Naive B cell (primary cell): ENCODE results near the gene MRPL38. TPM values are rescaled to one million over a fixed set of nuclear protein-coding genes. Genes with fewer than 3 reads are reported as not detected.

Experiments
- ATAC-seq, 2 donors: fragments of 150-1000 bp; cut with Tn5 transposase; 2 replicates each; pipeline ENCODE4 v1.10.0; 2021; ENCODE audit warnings: low read depth in 2 of 2, mild to moderate bottlenecking in 2 of 2, moderate library complexity in 2 of 2
- DNase-seq: peaks from one replicate; pipeline ENCODE4 v3.0.0; 2022
- H3K27ac Mint-ChIP-seq, 6 donors: one replicate each; pipeline ENCODE4 v1.8.0; 2020 to 2022; ENCODE audit warnings: mild to moderate bottlenecking in 6 of 6, mixed read lengths in 6 of 6, moderate library complexity in 5 of 6, inconsistent platforms in 2 of 6
- H3K27me3 Mint-ChIP-seq, 3 donors: one replicate each; pipeline ENCODE4 v1.8.0; 2021 to 2022; ENCODE audit warnings: mixed read lengths in 3 of 3, mild to moderate bottlenecking in 1 of 3
- H3K36me3 Mint-ChIP-seq, 2 donors: one replicate each; pipeline ENCODE4 v1.8.0; 2020 to 2022; ENCODE audit warnings: mixed read lengths in 2 of 2, inconsistent platforms in 1 of 2, mild to moderate bottlenecking in 1 of 2
- H3K4me1 Mint-ChIP-seq, 3 donors: one replicate each; pipeline ENCODE4 v1.8.0; 2020 to 2022; ENCODE audit warnings: mixed read lengths in 3 of 3, inconsistent platforms in 1 of 3, mild to moderate bottlenecking in 1 of 3, moderate library complexity in 1 of 3
- H3K4me3 Mint-ChIP-seq, 8 donors: one replicate each; pipeline ENCODE4 v1.8.0; 2020 to 2022; ENCODE audit warnings: mild to moderate bottlenecking in 8 of 8, mixed read lengths in 8 of 8, moderate library complexity in 8 of 8, inconsistent platforms in 2 of 8
- H3K9me3 Mint-ChIP-seq, 7 donors: one replicate each; pipeline ENCODE4 v1.8.0; 2020 to 2022; ENCODE audit warnings: mixed read lengths in 7 of 7, mild to moderate bottlenecking in 5 of 7, inconsistent platforms in 2 of 7, moderate library complexity in 1 of 7
- polyA plus RNA-seq, 6 donors: library from polyadenylated mRNA; unstranded; fragments of 300-500 nt; fragmentation: Illumina TruSeq; gene quantifications; one replicate each; pipeline ENCODE4 v1.2.3, GENCODE V29; 2021; ENCODE audit warnings: low read depth in 6 of 6

The MRPL38 gene
- polyA plus RNA-seq, 6 donors from 2014 or later = 47.3 to 68.8 (median 59.7) TPM

DNA sequence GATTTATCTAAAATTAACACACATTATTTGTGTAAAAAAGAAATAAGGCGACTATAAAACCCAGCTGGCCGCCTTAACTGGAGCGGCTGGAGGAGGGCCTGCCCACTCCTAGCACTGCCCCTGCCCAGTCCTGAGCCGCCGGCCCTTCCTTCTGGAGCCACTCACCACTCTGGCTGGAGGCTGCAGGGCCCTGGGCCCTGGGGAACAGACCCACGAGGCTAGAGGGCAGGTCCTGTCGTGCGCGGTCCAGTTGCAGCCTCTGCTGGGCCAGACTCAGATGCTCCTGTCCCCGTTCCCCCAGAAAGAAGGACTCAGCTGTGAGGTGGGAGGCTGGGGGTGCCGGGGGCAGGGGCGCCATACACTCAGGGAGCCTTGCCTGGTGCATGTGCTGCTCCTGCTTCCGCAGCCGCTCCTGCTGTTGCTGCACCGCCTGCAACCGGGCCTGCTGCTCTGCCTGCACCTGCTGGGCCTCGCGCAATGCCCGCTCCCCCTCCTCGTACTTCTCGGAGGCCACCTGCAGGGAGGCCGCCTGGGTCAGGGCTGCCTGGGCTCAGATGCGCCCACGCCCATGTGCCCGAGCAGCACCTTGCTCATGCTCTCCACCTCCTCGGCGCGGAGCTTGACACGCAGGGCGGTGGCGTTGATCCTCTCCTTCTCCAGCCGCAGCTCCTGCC lies 9.0 kb upstream of the MRPL38 start:
- no peak overlapping the region for H3K4me3 Mint-ChIP-seq
- H3K4me1 Mint-ChIP-seq = no peaks in the 10 kb centered on the region
- H3K27me3 Mint-ChIP-seq = no peaks in the 10 kb centered on the region
- no peaks in the 10 kb centered on the region for H3K9me3 Mint-ChIP-seq
- H3K27ac Mint-ChIP-seq = no peak overlapping the region
- DNase-seq (no peak), ATAC-seq (no peak)
- H3K36me3 Mint-ChIP-seq = no peaks in the 10 kb centered on the region

DNA sequence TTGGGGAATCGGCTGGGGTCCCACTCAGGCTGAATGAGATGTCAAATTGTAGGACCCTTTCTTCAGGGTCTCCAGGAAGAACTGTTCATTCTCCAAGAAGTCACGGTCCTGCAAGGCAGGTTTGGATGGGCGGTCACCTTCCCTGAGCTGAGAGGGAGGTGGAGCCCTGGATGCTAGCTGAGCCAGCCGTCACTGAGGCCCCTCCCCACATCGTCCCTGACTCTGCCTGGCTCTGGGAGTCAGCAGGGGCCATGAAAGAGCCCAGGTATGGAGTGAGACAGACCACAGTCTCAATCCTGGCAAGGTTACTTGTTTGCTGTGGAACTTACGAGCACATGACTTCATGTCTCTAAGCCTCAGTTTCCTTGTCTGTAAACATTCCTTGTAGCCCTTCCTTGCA lies 6.0 kb upstream of the MRPL38 start:
- Mint-ChIP-seq H3K9me3 (no peaks in the 10 kb centered on the region), H3K27me3 (no peaks in the 10 kb centered on the region), H3K27ac (no peak overlapping the region), H3K4me1 (peaks cover 0 to 5% (median 0%) of the 10 kb centered on the region in 3 donors), H3K36me3 (no peaks in the 10 kb centered on the region), H3K4me3 (no peak overlapping the region)
- DNase-seq (no peak), ATAC-seq (no peak)

DNA sequence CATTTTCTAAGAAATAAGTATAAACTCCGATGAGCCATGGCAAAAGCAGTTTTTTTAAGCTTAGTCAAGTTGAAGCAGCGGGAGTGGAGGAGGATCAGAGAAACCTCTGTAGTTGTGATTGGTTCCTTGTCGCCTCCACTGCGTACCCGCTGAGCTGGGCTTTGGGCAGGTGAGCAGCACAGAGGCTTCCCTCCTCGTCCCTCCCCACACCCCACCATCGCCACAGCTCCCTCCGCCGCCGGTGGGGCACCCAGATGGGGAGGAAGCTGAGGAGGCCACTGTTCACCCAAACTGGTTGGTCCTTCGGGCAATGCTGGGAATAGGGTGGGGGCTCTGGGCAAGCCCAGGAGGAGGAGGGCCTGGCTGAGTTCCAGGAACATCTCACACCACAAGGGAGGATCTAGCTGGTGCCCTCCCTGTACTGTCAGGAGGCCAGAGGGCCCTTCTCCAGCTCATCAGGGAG lies 5.2 kb upstream of the MRPL38 start:
- peak overlapping the region in 1 of 6 donors; percentile 76 for H3K27ac Mint-ChIP-seq
- H3K4me3 Mint-ChIP-seq = no peak overlapping the region
- H3K27me3 Mint-ChIP-seq = no peaks in the 10 kb centered on the region
- DNase-seq (no peak), ATAC-seq (no peak)
- H3K9me3 Mint-ChIP-seq = no peaks in the 10 kb centered on the region
- H3K4me1 Mint-ChIP-seq = peaks cover under 1 to 9% (median 4%) of the 10 kb centered on the region in 3 donors
- no peaks in the 10 kb centered on the region for H3K36me3 Mint-ChIP-seq

DNA sequence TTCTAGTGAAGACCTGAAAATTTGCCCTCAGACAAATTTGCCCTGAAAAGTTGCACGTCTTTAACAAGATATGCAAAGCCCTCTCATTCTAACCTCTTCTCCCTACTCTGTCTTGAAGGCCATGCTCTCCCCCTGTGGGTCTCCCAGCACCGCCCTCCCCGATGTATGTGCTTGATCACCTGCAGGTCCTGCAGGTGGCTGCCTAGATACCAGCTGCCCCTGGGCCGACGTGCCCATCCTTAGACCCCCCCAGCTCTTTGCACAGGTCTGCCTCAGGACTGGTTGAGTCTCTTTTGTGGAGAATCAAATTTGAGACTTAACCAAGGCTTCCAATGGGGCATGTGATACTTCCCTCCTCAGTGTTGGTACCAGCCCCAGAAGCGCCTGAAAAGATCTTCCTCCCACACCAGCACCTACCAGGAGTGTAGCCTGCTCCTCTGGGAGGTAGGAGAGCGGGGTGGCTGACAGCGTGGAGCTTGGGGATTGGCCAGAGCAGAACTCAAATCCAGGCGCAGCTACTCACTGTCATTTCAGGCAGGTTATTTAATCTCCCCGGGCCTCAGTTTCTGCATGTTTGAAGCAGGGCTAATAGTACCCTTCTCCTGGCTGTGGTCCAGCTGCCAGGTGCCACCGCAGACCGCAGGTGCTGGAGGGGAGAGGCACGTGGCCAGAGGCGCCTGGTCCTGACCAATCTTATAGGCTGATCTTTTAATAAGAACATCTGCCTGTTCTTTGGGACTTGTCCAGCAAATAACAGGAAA lies 4.5 kb upstream of the MRPL38 start:
- Mint-ChIP-seq H3K27me3 (no peaks in the 10 kb centered on the region), H3K4me1 (peaks cover 4 to 10% (median 4%) of the 10 kb centered on the region in 3 donors), H3K4me3 (peak overlapping the region in 2 of 8 donors; percentile 33 to 75), H3K9me3 (no peaks in the 10 kb centered on the region), H3K27ac (no peak overlapping the region), H3K36me3 (no peaks in the 10 kb centered on the region)
- ATAC-seq (no peak), DNase-seq (no peak)

DNA sequence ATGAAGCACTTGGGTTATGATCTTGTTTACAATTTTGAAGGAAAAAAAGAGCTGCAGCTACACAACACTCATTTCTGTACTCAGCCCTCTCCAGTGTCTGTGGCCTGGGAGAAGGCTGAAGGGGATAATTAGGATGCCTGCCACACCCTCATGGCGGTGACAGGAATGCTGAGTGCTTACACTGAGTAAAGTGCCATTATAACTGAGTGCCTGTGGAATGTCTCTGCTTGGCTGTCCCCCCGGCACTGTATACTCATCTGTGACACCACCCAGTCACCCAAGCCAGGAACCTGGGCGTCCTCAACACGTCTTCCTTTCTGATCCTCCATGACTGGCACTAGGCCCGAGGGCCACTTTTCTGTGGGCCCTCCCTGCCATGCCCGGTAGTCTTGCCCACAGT lies 3.5 kb upstream of the MRPL38 start:
- Mint-ChIP-seq H3K27me3 (no peaks in the 10 kb centered on the region), H3K4me3 (no peak overlapping the region), H3K9me3 (no peaks in the 10 kb centered on the region), H3K36me3 (no peaks in the 10 kb centered on the region), H3K27ac (no peak overlapping the region), H3K4me1 (peaks cover 7 to 15% (median 11%) of the 10 kb centered on the region in 3 donors)
- ATAC-seq (no peak), DNase-seq (no peak)

DNA sequence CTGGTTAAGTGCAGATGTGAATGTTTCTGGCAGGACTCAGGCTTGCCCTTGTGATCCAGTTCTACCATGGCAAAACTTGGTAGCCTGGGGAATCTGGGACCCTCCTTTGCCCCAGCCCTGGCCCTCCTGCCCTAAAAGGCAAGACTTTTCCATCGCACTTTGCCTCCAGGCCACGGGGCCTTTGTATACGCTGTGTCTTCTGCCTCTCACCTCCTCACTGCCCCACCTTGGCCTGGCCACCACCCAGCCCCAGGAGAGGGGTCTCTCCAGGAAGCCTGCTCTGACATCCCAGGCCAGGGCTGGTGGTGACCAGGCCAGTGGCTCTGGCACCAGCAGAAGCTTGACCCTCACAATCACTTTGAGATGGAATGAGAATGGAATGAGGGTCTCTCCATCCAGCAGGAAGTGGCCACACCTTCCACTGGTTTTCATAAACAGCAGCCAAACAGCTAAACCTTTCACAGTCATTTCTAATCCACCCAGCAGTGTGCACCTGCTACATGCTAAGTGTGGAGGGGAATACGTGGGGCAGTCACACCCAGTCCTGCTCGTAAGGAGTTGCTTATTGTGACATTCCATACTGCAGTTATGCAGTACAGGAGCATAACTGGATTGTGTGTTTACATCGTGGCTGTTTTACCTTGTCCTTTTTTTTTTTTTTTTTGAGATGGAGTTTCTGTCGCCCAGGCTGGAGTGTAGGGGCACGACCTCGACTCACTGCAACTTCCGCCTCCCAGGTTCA lies 1.6 kb upstream of the MRPL38 start:
- H3K27me3 Mint-ChIP-seq = no peaks in the 10 kb centered on the region
- no peak for ATAC-seq
- H3K9me3 Mint-ChIP-seq = no peaks in the 10 kb centered on the region
- H3K36me3 Mint-ChIP-seq = no peaks in the 10 kb centered on the region
- peak overlapping the region in 2 of 6 donors; percentile 65 to 86 for H3K27ac Mint-ChIP-seq
- peak overlapping the region; percentile 15 to 73 (median 54) for H3K4me3 Mint-ChIP-seq
- DNase-seq = no peak
- H3K4me1 Mint-ChIP-seq = peaks cover 7 to 15% (median 11%) of the 10 kb centered on the region in 3 donors

DNA sequence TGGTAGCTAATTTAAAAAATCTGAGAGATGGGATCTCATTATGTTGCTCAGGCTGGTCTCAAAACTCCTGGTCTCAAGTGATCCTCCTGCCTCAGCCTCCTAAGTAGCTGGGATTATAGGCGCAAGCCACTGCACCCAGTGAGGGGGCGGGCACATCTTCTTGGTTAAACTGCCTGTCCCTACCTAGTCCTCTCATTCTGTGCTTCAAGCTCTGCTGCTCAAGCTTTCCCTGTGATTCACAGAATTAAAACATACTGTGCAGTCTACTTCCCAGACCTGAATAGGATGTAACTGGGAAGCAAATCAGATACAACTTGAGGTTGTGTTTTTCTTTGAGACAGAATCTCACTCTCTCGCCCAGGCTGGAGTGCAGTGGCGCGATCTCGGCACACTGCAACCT lies 2.3 kb downstream of the MRPL38 start:
- peaks cover 7 to 17% (median 15%) of the 10 kb centered on the region in 3 donors for H3K4me1 Mint-ChIP-seq
- H3K4me3 Mint-ChIP-seq = peak overlapping the region in 2 of 8 donors; percentile 25 to 56

DNA sequence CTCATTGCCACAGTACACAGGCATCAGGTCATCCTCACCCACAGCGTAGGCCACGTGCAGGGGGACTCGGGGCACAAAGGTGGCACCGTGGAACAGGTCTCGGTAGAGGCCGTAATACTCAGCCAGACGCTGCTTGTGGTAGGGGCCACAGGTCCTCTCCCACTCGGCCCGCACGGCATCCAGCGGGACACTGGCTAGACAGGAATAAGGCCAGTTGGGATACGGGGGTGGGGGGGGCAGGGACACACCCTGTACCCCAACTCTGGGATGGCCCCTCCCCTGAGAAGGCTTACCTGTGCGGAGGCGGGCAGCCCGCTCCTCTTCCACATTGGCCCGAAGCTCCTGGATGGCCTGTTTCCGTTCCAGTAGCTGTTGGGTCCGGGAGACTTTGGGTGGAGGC lies 3.0 kb downstream of the MRPL38 start:
- Mint-ChIP-seq H3K36me3 (peaks cover 0 to 7% of the 10 kb centered on the region in 2 donors), H3K27ac (peak overlapping the region in 1 of 6 donors; percentile 39), H3K9me3 (no peaks in the 10 kb centered on the region), H3K4me3 (peak overlapping the region in 3 of 8 donors; percentile 25 to 56 (median 53)), H3K4me1 (peaks cover 7 to 19% (median 15%) of the 10 kb centered on the region in 3 donors), H3K27me3 (no peaks in the 10 kb centered on the region)
- no peak for ATAC-seq
- DNase-seq = no peak

More for the DNA sequence above, 2.3 kb downstream of the MRPL38 start:
- no peak overlapping the region for H3K27ac Mint-ChIP-seq
- no peaks in the 10 kb centered on the region for H3K27me3 Mint-ChIP-seq
- DNase-seq (no peak), ATAC-seq (no peak)
- H3K36me3 Mint-ChIP-seq = peaks cover 0 to 7% of the 10 kb centered on the region in 2 donors
- no peaks in the 10 kb centered on the region for H3K9me3 Mint-ChIP-seq

DNA sequence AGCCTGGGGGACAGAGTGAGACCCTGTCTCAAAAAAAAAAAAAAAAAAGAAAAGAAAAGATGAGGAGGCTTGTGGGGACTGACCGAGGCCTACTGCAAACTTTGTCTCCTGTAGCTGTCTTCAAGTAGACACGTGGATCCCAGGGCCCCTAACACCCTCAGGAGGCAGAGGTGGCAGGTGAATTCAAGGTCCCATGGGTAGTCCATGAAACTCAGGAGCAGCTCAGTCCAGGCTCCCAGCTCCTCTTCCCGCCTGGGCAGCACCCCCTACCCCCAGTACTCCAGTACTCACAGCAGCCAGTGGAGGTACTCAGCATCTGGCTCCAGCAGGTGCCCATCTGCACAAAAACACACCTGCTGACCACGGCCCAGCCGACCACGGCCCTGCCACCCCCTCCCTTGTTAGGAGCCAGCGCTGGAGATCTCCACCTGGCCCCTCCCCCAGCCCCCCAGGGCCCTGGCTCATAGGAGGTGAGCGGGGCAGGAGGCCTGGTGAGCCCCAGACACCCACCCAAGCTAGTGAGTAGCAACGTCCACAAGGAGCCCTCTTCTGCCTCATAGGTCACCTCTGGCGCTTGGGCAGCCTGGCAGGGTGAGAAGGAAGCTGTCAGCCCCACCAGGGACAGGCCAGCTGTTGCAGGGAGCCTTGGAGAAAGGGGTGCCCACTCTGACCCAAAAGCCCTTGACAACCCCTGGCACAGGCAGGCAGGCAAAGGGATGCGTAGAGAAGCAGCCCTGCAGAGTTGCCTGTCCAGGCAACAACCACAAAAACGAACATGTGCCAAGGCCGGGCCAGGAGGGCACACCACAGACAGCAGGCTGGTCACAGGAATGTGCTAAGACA lies 3.8 kb downstream of the MRPL38 start:
- Mint-ChIP-seq H3K27ac (no peak overlapping the region), H3K9me3 (no peaks in the 10 kb centered on the region)
- ATAC-seq = no peak

DNA sequence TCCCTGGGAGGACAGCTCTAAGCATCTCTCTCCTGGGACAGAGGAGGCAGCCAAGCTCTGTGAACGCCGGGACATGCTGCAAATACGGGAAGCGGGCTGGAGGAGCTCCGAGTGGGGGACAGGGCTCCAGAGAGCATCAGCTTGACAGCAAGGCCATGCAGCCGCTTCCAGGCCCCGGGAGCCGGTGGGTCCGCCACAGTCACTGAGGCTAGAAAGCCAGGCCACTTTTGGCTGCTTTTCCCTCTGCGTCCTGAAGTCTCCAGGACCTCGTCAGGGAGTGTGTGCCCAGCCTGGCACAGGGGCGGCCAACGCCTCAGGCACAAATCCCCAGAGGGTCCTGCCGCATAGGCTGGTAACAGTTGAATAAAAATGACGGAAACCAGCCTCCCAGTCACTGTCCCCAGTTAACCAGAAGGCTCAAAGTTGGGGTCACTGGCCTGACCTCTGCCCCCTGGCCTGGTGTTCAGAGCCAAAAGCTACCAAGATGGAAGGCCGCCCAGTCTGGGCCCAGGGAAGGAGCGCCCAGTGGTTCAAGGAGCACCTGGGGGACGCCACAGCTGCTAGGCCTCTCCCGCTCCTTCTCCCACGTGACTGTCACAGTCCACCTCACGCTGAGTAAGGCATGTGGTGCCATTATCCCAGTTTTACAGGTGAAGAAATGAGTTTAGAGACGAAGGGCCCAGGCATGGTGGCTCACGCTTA lies 4.8 kb downstream of the MRPL38 start:
- H3K27me3 Mint-ChIP-seq = no peaks in the 10 kb centered on the region

More for the DNA sequence above, 3.8 kb downstream of the MRPL38 start:
- Mint-ChIP-seq H3K27me3 (no peaks in the 10 kb centered on the region), H3K36me3 (peaks cover 0 to 7% of the 10 kb centered on the region in 2 donors), H3K4me3 (peak overlapping the region in 1 of 8 donors; percentile 59), H3K4me1 (peaks cover 7 to 20% (median 12%) of the 10 kb centered on the region in 3 donors)
- no peak for DNase-seq

DNA sequence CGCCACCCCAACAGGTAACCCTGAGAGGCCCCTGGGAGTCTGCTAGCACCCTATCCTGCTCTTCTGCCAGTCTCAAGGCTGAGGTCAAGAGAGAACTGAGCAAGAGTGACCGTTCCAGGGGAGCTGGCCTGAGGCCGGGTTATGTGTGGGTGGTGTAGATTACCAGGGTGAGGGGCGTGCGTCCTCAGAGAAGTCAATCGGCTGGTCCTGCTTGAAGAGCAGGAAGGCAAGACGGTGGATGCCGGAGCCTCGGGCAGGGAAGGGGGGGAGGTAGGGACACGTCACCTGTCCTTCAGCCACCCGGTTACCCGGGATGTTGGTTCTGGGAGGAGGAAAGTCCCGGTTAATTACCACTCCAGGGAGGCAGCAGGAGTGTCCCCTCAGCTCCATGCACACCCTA lies 5.3 kb downstream of the MRPL38 start:
- peaks cover 0 to 7% of the 10 kb centered on the region in 2 donors for H3K36me3 Mint-ChIP-seq
- H3K4me3 Mint-ChIP-seq = peak overlapping the region in 1 of 8 donors; percentile 60
- no peaks in the 10 kb centered on the region for H3K27me3 Mint-ChIP-seq
- H3K4me1 Mint-ChIP-seq = peaks cover 16 to 28% (median 24%) of the 10 kb centered on the region in 3 donors
- no peaks in the 10 kb centered on the region for H3K9me3 Mint-ChIP-seq
- ATAC-seq = no peak
- peak overlapping the region in 1 of 6 donors; percentile 10 for H3K27ac Mint-ChIP-seq
- no peak for DNase-seq

More for the DNA sequence above, 4.8 kb downstream of the MRPL38 start:
- Mint-ChIP-seq H3K9me3 (no peaks in the 10 kb centered on the region), H3K4me1 (peaks cover 17 to 26% (median 18%) of the 10 kb centered on the region in 3 donors), H3K36me3 (peaks cover 0 to 7% of the 10 kb centered on the region in 2 donors), H3K27ac (peak overlapping the region in 1 of 6 donors; percentile 61), H3K4me3 (peak overlapping the region in 2 of 8 donors; percentile 15 to 59)
- ATAC-seq (no peak), DNase-seq (no peak)

DNA sequence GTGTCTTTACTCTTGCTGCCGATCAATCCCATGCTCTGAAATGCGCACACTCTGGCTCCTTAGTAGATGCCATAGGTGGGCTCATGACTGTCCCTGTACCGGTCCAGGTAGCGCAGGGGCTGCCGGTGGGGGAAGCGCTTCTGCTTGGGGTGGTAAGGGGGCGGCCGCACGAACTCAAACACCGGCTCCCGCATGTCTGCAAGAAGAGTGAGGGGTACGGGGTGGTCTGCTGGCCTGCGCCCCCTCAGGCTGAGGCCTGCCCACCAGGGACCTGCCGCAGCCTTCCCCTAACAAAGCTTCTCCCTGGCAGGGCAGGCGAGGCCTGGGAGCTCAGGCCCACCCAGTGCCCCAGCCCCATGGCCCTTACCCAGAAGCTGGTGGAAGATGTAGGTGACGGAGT lies 5.9 kb downstream of the MRPL38 start:
- DNase-seq = no peak
- no peaks in the 10 kb centered on the region for H3K27me3 Mint-ChIP-seq
- no peaks in the 10 kb centered on the region for H3K9me3 Mint-ChIP-seq
- H3K27ac Mint-ChIP-seq = no peak overlapping the region
- peaks cover 0 to 7% of the 10 kb centered on the region in 2 donors for H3K36me3 Mint-ChIP-seq
- H3K4me3 Mint-ChIP-seq = peak overlapping the region in 2 of 8 donors; percentile 33 to 60
- H3K4me1 Mint-ChIP-seq = peaks cover 18 to 30% (median 24%) of the 10 kb centered on the region in 3 donors
- ATAC-seq = no peak
